K562 (cell line): ENCODE data around the gene RNF31. TPM values are rescaled to one million over a fixed set of nuclear protein-coding genes. Genes with fewer than 3 reads are reported as not detected.

Experiments used
- EGR1 ChIP-seq: fragments of 450-650 bp; conservative IDR thresholded peaks from 2 replicates; pipeline ENCODE4 v1.6.1; 2017; ENCODE audit warnings: mild to moderate bottlenecking
- GTF2F1 ChIP-seq: IDR thresholded peaks from 2 replicates; pipeline ENCODE4 v1.6.1; 2011; ENCODE audit warnings: low read depth, low read length, improper control_type of control experiment
- HIVEP1 ChIP-seq: fragments of 250-450 bp; sonication (Bioruptor Pico); IDR thresholded peaks from 2 replicates; pipeline ENCODE4 v1.4.0; 2020; ENCODE audit warnings: mild to moderate bottlenecking
- HLTF ChIP-seq: fragments of 450-650 bp; IDR thresholded peaks from 2 replicates; pipeline ENCODE4 v1.6.1; 2016
- ID3 ChIP-seq, 2 experiments: fragments of 250-450 bp in 1 of 2; fragments of 450-650 bp in 1 of 2; sonication (Bioruptor Pico) in 1 of 2; IDR thresholded peaks; 2 replicates each; pipeline versions ENCODE4 v1.6.1 to v1.8.0; 2016 to 2021; ENCODE audit warnings: mild to moderate bottlenecking in 2 of 2, moderate library complexity in 2 of 2, missing compliant biosample characterization in 1 of 2, missing genetic modification characterization in 1 of 2
- IRF2 ChIP-seq: sonication (generic); formaldehyde crosslinking; IDR thresholded peaks from 2 replicates; pipeline ENCODE4 v1.8.1; 2022; ENCODE audit warnings: mild to moderate bottlenecking, missing genetic modification reagents
- KAT2B ChIP-seq: IDR thresholded peaks from one replicate; pipeline ENCODE4 v1.6.1; 2012; ENCODE audit warnings: low read depth, mild to moderate bottlenecking, control low read depth, inconsistent platforms, low read length, moderate library complexity
- MGA ChIP-seq: fragments of 450-650 bp; IDR thresholded peaks from 2 replicates; pipeline ENCODE4 v1.6.1; 2016; ENCODE audit warnings: mild to moderate bottlenecking, moderate library complexity
- NBN ChIP-seq: fragments of 450-650 bp; IDR thresholded peaks from 2 replicates; pipeline ENCODE4 v1.6.1; 2016; ENCODE audit warnings: low read depth, mild to moderate bottlenecking
- NCOA4 ChIP-seq: fragments of 450-650 bp; IDR thresholded peaks from 2 replicates; pipeline ENCODE4 v1.6.1; 2018; ENCODE audit warnings: mild to moderate bottlenecking; ENCODE audit not compliant: partially characterized antibody
- RBFOX2 ChIP-seq: fragments of 200-400 bp; formaldehyde crosslinking; IDR thresholded peaks from 2 replicates; pipeline ENCODE4 v1.6.1; 2017; ENCODE audit warnings: low read depth, mild to moderate bottlenecking, low read length, moderate library complexity
- RBM15 ChIP-seq: fragments of 200-400 bp; formaldehyde crosslinking; IDR thresholded peaks from 2 replicates; pipeline ENCODE4 v1.6.1; 2018; ENCODE audit warnings: mild to moderate bottlenecking, low read length, moderate library complexity; ENCODE audit not compliant: insufficient read depth
- SMAD2 ChIP-seq: fragments of 150-350 bp; IDR thresholded peaks from 2 replicates; pipeline ENCODE4 v1.6.1; 2014; ENCODE audit warnings: low read depth, mild to moderate bottlenecking, low read length
- SMC3 ChIP-seq: conservative IDR thresholded peaks from 2 replicates; pipeline ENCODE4 v1.6.1; 2011; ENCODE audit warnings: low read depth, low read length, improper control_type of control experiment; ENCODE audit not compliant: insufficient read depth
- TCF15 ChIP-seq: fragments of 250-450 bp; sonication (Bioruptor Pico); IDR thresholded peaks from 2 replicates; pipeline ENCODE4 v1.8.0; 2022; ENCODE audit warnings: moderate library complexity, mild to moderate bottlenecking, inconsistent platforms
- ZNF124 ChIP-seq: sonication (generic); formaldehyde crosslinking; IDR thresholded peaks from 2 replicates; pipeline ENCODE4 v1.8.1; 2022; ENCODE audit warnings: missing genetic modification reagents
- polyA plus RNA-seq, 8 experiments: library from polyadenylated mRNA; depleted of rRNA in 4 of 8; stranded (reverse) in 5 of 8; unstranded in 3 of 8; fragments of >200 nt; fragmentation: Nextera tagmentation in 2 of 8; fragmentation: Illumina TruSeq in 1 of 8; extraction: Ambion mirVana in 2 of 8; extraction: Trizol in 1 of 8; gene quantifications; 2 replicates each; pipeline versions ENCODE4 v1.2.1 to v1.2.3, GENCODE V29; 2011 to 2014; ENCODE audit warnings: inconsistent platforms in 1 of 8, missing spikeins in 1 of 8
- total RNA-seq, 7 experiments: library from RNA; depleted of rRNA in 6 of 7; stranded (reverse); fragments of >200 nt in 6 of 7; fragmentation: Illumina TruSeq in 2 of 7; extraction: Trizol in 2 of 7; gene quantifications; 2 replicates each; pipeline versions ENCODE4 v1.2.1 to v1.2.3, GENCODE V29; 2011 to 2021; ENCODE audit warnings: low replicate concordance in 1 of 7

The RNF31 gene
- total and polyA plus RNA-seq, 9 of the 15 experiments (the other 6 are each of a cell fraction or from before 2014, with no cell fraction given) = 3.1 to 47.6 (median 19.1) TPM

GRCh38 chr14:24188251-24189058 lies 41.2 kb downstream of the RNF31 start, which contains the start of gene IPO4 (continued):
- TF ChIP-seq MGA (peak; percentile 46), KAT2B (no peak), RBFOX2 (peak; percentile 91), SMAD2 (no peak), NBN (no peak), RBM15 (no peak), IRF2 (CRISPR knock-in tag) (no peak), ZNF124 (no peak), GTF2F1 (no peak), TCF15 (no peak), ID3 (CRISPR knock-in tag; IDR thresholded peaks at IDR 0.05) (no peak), ID3 (tag; IDR thresholded peaks at IDR 0.05) (no peak), HLTF (no peak), NCOA4 (no peak), EGR1 (peak; percentile 55), SMC3 (0 out of 2 replicates have a peak, but pooled peaks have one; percentile 34), HIVEP1 (CRISPR knock-in tag) (0 out of 2 replicates have a peak, but pooled peaks have one; percentile 49)
